ENCODE measurements around the gene ARID5B.

The ARID5B gene

DNA sequence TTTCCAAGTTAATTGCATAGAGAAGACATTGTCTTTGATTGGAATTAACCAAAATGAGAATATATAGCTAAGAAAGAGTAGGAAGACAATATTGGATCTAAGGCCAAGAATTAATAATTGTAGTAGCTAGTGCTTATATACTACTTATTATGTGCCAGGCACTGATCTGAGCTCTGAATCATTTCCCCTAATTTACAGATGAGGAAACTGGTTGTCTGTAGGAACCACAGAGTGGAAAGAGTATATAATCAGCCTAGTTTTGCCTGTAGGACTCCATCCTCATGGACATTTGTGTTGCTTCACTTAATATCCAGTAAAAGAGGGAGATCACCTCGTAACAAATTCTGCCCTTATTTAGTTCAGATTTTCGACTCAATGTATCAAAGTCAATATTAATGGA, 127.9 kb downstream of the ARID5B start:
- DNase-seq (ENCODE audit: low read depth, low spot score) = no peak

DNA sequence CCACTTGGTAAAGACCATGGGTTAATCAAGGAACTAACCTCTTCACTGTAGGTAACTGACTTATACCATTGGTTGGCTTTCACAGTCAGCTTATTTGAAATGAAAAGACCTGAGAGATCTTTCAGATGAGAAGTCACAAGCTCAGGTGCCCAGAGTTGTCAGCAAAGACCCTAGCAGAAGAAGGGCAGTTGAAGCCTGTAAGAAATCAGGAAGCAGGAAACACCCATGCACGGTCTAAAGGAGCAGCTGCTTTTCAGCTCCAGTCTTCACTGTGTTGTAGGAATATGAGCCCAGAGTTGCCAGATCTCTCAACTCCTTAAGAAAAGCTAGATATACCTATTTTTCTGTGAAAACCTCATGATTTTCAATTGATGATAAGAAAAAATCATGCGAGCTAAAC, 130.0 kb downstream of the ARID5B start:
- DNase-seq (ENCODE audit: low read depth, low spot score) = no peak

DNA sequence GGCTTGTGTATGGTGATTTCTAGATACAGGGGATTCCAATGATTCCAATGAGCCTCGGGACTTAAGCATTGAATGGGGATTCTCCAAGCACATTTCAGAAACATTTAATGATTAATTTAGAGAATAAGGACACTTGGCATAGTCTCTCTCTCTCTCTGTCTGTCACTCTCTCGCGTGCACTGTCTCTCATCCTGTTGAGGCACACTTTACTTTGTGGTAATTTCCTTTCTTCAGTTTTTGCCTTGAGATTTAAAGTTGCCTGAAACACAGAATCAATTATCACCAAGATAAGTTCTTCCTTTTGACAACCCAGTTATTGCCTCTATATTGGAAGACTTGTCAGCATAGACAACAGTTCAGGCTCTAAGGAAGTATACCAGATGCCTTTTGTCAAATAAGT, 131.6 kb downstream of the ARID5B start:
- no peak for DNase-seq (ENCODE audit: low read depth, low spot score)

DNA sequence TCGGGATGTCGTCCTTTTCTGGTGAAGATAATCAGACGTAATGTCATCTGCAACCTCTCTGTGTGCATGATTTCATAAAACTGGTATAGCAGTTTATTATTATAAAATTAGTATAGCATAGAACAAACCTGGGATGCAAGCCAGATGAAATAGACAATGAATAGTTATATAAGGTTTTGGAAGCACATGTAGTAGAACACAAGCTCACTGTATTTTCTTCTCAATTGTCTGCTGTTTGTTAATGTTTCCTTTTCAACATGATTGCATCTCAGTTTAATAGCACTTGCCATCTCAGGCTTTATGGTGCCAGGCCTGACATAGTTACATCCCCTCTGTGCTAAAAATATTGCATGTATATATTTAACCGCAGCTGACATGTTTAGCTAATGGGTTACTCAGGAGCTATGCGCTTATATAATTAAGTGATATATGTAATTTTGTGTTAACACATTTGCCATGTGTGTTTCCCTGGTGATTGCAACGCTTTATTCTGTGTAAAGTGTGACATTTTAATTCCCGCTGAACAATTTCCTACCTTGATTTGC, 132.7 kb downstream of the ARID5B start:
- DNase-seq (ENCODE audit: low read depth, low spot score) = no peak

DNA sequence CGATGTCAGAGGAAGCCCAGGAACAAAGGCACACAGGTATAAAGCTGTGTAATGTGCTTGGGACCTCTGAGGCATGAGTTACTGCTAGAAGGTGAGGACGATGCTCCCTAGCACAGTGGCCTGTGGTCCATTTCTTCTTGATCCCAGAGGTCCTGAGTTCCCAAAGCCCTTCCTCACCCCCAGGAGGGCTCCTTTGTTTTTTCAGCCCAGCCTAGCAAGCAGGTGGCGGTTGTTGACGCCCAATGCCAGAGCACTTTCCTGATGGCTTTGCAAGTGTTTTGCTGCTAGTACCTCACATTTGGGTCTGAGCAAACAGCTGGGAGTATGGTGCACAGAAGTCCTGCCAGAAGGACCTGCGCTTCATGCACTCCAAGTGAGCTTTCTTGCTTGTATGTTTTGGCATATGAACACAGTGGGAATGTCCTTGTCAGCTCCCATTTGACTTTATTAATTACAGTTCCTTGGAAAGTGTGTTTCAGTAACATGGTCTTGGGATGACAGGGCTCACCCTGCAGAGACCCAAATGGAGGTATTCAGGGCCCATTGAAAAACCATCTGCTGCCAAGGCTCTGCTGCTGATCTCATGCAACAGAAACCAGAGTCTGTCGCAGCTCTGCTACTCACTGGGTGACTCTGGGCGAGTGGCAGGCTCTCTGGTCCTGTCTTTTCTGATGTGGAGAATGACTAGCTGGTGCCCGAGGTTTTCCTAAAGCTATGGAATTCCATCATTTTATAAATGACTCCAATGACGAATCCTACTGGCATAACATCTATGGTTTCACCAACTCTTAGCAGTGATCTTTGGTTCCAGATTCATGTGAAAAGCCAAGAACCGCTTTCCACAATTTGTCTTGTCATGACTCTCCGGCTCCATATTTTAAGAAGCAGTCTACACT, 134.9 kb downstream of the ARID5B start:
- peak; percentile 37 for DNase-seq (ENCODE audit: low read depth, low spot score)

DNA sequence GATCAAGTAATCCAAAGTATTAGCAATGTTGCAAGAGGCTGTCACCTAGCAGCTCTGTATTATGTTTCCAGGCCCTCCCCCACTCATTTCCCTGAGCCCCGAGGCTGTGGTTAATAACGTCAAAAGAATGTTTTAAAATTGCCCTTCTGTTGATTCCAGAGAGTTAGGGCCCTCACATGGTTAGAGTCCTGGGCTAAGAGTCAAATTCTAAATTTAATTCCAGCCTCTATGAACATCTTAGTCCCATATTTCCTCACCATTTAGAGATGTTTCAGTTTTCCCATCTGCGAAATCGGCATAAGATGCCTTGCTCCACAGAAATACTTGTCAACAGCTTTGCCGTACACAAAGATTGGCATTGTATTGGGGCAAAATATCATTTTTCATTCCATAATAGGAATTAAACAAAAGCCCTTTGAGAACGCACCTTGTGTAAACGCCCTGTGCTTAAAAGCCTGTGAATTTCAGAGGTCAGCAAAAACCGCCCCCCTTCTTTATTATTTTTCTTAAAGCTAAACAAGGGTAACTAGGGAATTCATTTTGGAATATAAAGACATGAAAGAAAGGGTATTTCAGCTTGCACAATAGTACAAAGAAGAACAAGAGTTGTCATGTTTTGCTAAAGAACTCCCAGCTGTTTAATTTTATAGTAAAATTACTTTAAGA, 135.8 kb downstream of the ARID5B start:
- DNase-seq (ENCODE audit: low read depth, low spot score) = peak; percentile 59

DNA sequence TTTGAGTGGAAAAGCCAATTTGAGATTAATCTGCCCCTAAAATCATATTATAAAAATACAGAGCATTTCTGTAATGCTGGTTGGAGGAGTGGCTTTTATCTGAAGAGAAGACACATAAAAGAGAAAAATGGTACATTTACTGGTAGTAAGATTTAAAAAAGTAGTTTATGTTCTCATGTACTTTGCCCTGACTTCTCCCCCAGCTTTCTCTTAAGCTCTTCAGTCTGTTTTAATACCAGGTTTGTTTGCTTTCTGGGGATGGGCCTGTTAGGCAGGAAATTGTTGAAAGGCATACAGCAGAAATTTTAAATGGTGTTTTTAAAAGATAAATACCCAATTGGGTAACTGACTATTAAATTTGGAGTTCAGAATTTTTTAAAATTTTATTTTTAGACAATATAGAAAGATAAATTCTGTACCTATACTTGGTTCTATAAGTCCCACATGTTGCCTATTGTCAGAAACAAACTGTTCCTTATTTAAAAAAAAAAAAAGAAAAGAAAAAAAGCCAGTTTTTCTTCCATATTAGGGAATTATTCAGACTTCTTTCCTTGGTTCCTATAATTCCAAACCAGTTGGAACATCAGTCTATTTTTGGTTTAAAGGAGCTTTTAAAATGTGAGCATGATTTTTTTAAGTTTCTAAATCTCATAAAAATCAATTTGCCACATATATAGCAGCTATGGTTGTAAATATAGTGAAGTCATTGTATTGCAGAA, 136.6 kb downstream of the ARID5B start:
- no peak for DNase-seq (ENCODE audit: low read depth, low spot score)

DNA sequence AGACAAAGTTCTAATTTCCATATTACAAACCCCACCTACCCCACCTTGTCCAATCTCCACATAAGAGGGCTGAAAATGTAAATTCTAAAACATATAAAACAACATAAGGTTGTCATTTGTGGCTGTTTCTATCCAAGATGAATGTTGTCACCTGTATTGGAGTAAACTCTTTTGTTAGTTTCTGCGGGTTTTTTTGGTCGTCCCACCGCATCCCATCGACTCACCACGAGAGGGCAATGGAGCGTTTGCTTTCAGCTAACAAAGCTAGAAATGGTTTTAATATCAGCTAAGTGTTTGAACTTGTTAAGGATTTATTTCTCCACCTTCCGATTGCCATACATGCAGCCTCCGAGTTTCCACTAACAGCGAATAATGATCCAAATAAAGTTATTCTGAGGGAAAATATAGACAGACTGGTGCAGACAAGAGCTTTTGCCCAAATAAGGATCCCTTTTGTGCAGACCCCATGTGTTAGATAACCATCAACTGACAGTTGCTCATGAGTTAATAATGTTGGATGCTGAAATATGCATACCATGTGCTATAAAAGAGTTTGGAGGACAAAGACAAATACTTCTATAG, 137.2 kb downstream of the ARID5B start:
- DNase-seq (ENCODE audit: low read depth, low spot score) = peak; percentile 66

DNA sequence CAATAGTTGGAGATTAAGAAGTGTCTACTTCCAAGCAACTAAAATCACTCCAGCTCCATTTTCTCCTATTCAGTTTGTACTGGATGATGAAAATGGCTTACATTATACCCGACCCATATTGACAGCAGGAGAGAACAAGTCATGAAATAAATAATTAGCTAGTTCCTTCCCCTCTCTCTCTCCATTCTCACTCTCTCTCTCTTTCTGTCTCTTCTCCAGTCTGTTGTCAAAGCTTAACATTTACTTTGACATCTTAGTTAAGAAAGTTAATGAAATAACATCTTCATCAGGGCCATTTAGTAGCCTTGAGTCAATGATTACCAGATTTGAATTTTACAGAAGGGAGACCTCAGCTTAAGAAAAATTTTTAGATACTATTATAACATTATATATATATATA, 138.5 kb downstream of the ARID5B start:
- no peak for DNase-seq (ENCODE audit: low read depth, low spot score)

DNA sequence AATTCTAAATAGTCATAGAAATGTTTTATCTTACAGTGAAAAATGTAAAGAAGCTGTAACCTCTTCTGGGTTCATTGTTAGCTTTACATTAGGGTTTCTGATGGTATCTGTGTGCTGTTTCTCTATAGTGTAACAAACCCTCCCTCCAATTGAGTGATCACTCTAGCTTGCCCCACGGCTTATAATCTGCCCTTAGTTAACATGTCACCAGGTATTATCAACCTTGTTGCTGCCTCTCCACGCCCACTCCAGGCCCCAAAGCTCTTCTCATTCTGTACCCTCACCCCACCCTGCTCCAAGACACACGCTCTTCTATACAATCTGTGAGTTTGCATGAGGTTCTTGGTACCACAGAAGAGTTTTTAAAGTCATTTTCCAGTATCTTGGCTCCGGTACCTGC, 139.4 kb downstream of the ARID5B start:
- no peak for DNase-seq (ENCODE audit: low read depth, low spot score)

DNA sequence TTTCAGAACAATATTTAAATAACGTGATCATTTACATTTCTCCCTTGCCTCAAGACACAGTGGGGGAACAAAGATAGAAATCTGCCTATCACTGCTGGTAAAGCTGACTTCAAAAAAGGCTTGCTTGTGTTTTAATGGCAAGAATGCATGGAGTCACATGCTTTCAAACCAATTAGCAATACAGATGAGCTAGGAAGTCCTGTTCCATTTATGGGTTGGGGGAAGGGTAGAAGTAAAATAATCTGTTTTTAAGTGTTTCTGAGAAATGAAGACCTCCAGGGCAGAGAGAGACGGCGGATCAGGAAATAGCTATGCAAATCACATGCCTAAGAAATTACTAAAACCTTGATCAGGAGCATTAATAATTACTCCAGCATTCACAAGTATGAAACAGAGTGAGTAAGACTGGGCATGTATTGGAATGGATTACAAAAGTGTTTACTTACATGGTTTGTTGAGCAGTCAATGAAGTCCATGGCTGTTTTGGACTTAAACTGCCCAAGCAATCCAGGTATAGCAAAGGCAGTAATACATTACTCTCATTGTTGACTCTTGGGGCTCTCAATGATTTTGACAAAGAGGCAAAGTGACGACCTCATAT, 142.0 kb downstream of the ARID5B start:
- DNase-seq (ENCODE audit: low read depth, low spot score) = no peak

DNA sequence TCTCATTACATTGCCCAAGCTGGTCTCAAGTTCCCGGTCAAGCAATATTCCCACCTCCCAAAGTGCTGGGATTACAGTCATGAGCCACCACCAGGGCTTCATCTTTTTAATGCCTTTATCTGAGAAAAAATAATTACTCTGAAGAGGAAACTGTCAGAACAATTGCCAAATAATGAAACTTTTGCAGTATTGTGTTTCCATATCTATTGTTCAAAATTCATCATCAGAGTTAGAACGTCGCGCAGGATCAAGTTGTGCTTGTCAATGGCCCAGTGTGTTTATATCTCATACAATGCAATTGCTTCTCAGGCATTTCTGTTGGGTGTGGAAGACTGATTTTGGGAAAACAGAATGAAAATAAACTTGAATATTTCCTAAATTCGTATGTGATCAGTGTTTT, 143.1 kb downstream of the ARID5B start:
- no peak for DNase-seq (ENCODE audit: low read depth, low spot score)

DNA sequence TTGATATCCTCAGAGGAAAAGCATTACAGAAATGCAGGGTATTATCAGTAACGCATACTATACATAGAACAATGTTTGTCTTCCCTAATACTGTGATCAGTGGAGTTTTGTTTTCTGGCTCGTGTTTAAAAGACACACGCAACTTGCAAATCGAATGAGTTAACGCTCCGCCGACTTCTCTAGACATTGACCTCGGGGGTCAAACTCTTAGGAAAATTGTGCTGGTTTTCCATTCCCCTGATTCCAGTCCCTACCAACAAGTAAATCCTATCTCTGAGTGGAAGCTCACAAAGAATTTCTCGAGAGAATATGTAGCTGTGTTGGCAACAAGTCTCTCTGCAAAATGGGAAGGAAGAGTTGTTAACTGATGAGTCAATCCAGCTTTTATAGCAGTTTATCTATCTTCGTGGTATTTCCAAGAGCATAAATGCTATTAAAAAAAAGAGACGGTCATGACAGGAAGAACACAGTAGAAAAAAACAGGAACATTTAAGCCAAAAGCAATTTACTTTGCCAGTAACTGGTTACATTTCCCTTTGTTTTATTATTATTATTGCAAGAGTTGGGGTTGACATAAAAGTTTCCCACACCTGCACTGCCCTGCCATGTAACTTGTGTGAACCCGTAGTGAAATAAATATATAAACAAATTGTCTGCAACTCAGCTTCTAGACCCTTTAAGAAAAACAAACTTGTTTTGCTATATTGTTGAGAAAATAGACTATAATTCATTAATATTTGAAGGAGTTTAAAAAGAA, 144.4 kb downstream of the ARID5B start:
- DNase-seq (ENCODE audit: low read depth, low spot score) = no peak

DNA sequence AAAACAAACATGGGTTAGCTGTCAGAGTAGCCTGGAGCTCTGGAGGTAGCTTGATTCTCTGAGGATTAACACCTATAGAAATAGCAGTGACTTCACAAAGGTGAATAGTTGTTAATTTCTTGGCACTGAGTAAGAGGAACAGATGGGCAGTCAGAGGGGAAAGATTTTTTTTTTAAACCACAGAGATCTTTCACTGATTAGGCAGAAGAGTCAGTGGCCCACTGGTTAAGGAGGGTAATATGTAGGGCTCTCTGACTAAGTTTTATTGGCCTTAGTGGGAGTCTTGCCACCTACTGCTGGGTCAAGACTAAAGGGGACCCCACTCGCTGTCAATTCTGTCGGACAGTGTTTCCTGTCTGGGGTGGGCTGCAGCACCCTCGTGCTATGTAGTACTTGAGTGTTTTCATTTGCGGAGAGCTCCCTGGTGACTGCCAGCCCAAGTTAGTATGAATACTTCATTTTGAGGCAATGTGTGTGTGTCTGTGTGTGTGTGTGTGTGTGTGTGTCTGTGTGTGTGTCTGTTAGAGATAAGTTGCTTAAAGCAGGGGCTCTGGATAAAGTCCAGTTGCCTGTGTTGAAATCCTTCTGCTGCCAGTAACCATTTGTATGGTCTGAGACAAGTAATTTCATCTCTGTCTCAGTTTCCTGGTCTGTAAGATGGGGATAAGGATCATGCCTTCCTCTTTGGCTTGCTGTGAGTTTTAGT, 145.2 kb downstream of the ARID5B start:
- DNase-seq (ENCODE audit: low read depth, low spot score) = peak; percentile 27

DNA sequence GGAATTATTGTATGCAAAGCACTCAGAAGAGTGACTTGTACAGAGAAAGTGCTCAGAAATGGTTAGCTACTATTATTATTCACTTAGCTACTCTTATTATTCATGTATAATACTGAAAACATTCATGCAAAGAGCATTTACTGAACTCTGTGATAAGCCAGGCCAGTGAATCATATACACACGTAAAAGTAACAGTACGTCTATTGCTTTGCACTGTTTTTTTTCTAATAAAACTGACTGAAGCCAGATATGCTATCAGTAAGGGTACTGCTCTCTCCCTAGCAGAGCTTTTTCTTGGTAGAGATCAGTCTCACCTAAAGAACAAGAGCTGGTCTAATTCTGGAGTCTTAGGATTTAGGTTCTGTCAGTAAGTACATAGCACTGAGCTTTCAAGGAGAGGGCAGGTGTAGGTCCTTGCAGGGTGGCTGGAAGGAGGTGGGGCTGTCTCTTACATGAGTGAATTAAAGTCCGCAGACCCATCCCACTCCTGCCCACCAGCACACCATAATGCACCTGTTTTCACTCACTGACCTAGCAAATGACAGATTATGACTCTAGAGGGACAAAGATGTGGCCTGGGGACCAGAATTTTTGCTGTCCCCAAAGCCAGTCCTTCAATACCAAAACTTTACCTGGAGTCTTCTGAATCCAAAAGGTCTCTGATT, 145.9 kb downstream of the ARID5B start:
- DNase-seq (ENCODE audit: low read depth, low spot score) = no peak

DNA sequence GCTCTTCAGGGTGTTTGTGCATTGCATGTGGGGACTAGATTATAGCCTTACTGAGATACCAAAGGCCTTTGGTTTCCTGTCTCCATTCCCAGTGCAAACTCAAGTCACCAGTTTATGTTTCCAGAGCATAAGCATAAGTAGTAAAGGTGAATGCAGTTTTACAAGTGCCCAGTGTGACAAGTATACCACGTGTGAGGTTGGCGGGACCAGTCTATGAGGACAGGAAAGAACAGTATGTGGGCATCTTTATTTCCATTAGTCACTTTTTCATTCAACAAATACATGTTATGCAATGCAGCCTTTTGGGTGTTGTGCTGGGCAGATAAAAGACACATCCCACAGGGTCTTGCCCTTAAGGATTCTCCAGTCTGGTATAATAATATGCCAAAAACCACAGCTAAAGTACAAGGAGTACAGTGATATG, 146.5 kb downstream of the ARID5B start:
- DNase-seq (ENCODE audit: low read depth, low spot score) = no peak

DNA sequence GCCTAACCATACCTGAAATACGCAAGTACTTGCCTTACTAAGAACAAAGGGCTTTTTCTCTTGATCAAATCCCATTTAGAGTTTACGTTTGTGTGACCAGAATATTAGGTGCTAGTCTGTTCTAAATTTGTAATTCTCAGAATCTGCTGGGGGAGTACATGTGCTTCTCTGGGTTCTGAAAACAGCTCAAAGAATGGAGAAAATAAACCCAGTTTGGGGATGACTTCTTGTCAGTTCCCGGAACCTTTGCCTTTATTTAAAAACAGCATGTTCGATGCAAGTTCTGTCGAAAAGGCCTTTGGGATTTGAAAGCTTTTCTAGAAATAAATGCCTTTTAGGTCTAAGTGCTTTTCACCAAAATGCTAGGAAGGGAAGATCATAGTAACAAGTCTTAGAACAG, 147.0 kb downstream of the ARID5B start:
- DNase-seq (ENCODE audit: low read depth, low spot score) = no peak

DNA sequence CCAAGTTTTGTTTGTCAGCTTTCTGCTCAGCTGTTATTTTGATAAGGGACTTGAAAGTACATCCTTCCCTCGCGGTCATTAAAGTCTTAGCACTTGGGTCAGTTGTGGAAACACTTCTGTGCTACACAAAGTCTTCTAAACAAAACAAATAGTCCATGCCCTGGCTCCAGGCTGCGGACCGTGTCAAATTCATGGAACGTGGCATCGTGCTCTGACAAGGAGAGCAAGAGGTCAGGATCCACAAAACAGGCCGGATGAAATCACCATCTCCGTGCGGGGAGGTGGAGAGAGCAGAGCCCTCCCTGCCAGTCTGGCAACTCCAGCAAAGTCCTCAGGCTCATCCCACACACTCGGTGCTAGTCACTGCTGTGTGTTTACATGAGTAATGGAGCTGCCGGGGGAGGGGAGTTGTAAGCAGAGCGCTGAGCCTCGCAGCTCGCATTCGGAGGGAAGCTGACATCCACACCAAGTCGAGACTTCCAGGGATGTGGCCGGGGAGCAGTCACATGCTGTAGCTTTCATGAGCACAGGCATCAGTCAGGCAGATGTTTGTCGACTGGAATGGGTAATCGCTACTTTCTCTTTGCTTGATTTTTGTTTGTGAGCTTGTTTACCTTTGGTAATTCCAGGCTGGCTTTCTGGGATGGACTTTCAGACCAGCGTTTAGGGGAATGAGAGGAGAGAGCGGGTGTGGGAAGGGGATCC, 147.6 kb downstream of the ARID5B start:
- peak; percentile 93 for DNase-seq (ENCODE audit: low read depth, low spot score)
